IMR-90 (cell line): ENCODE measurements around the gene DCDC2. TPM values are rescaled to one million over a fixed set of nuclear protein-coding genes. Genes with fewer than 3 reads are reported as not detected.

Experiments used
- ATAC-seq: fragments of 200-7000 bp; cut with Tn5 transposase; 2 replicates; pipeline ENCODE4 v1.9.1; 2020; ENCODE audit warnings: low read depth, mild to moderate bottlenecking, moderate library complexity
- BruUV-seq: library from RNA; stranded (reverse); fragments of 400-500 nt; replicated peaks from 2 replicates; lab custom pipeline; 2021; lab: Mats Ljungman, UMichigan
- CTCF ChIA-PET: fragments of 300-600 bp; formaldehyde crosslinking; extraction: SDS; loops from one replicate; lab custom pipeline; 2021; ENCODE audit warnings: antibody characterized with exemption; lab: Yijun Ruan, JAX
- POLR2A ChIA-PET: fragments of 300-600 bp; sonication (Branson Sonifier 250); formaldehyde crosslinking; loops from one replicate; lab custom pipeline; 2022; ENCODE audit warnings: antibody characterized with exemption; ENCODE audit not compliant: unreplicated experiment; lab: Charles Lee
- DNase-seq: peaks from one replicate; pipeline ENCODE4 v3.0.0; 2013
- H2AFZ ChIP-seq: replicated peaks from 2 replicates; pipeline ENCODE3; 2013; ENCODE audit warnings: low read length, mild to moderate bottlenecking; ENCODE audit not compliant: poor library complexity
- H2AK5ac ChIP-seq: 2 replicates; pipeline ENCODE4 v1.6.1; 2013; ENCODE audit warnings: low read depth, low read length, inconsistent platforms
- H2AK9ac ChIP-seq: replicated peaks from 2 replicates; pipeline ENCODE3; 2013; ENCODE audit warnings: mild to moderate bottlenecking, low read depth, low read length, moderate library complexity; ENCODE audit not compliant: poor library complexity
- H2BK120ac ChIP-seq: 2 replicates; pipeline ENCODE4 v1.6.1; 2013; ENCODE audit warnings: low read depth, low read length, inconsistent platforms
- H2BK15ac ChIP-seq: 3 replicates; pipeline ENCODE4 v1.6.1; 2013; ENCODE audit warnings: low read depth, low read length, inconsistent platforms
- H2BK20ac ChIP-seq: 2 replicates; pipeline ENCODE4 v1.6.1; 2013; ENCODE audit warnings: low read depth, mild to moderate bottlenecking, inconsistent platforms, low read length, moderate library complexity
- H2BK5ac ChIP-seq: 2 replicates; pipeline ENCODE4 v1.6.1; 2013; ENCODE audit warnings: mild to moderate bottlenecking, low read depth, low read length, inconsistent platforms; ENCODE audit not compliant: poor library complexity, severe bottlenecking
- H3K14ac ChIP-seq: replicated peaks from 2 replicates; pipeline ENCODE4 v1.6.1; 2013; ENCODE audit warnings: low read depth, low read length, inconsistent platforms
- H3K18ac ChIP-seq: 2 replicates; pipeline ENCODE4 v1.6.1; 2013; ENCODE audit warnings: low read depth, low read length, control low read depth
- H3K23ac ChIP-seq: 2 replicates; pipeline ENCODE4 v1.6.1; 2013; ENCODE audit warnings: low read depth, low read length, inconsistent platforms
- H3K27ac ChIP-seq: 2 replicates; pipeline ENCODE4 v1.5.1; 2013; ENCODE audit warnings: mild to moderate bottlenecking, control low read depth, low read length; ENCODE audit not compliant: insufficient read depth
- H3K27me3 ChIP-seq: 2 replicates; pipeline ENCODE4 v1.6.1; 2013; ENCODE audit warnings: low read length; ENCODE audit not compliant: control insufficient read depth, insufficient read depth
- H3K36me3 ChIP-seq: 2 replicates; pipeline ENCODE4 v1.6.1; 2013; ENCODE audit warnings: low read length, mixed read lengths; ENCODE audit not compliant: control insufficient read depth, insufficient read depth
- H3K4ac ChIP-seq: 2 replicates; pipeline ENCODE4 v1.6.1; 2013; ENCODE audit warnings: low read depth, low read length, inconsistent platforms
- H3K4me1 ChIP-seq: 2 replicates; pipeline ENCODE4 v1.6.1; 2013; ENCODE audit warnings: low read length, mixed read lengths; ENCODE audit not compliant: control insufficient read depth, insufficient read depth
- H3K4me2 ChIP-seq: 2 replicates; pipeline ENCODE4 v1.6.1; 2013; ENCODE audit warnings: low read depth, mild to moderate bottlenecking, control low read depth, low read length, moderate library complexity
- H3K4me3 ChIP-seq: 2 replicates; pipeline ENCODE4 v1.5.1; 2013; ENCODE audit warnings: low read depth, mild to moderate bottlenecking, control low read depth, low read length, moderate library complexity; ENCODE audit not compliant: insufficient read depth
- H3K56ac ChIP-seq: 2 replicates; pipeline ENCODE4 v1.6.1; 2013; ENCODE audit warnings: low read length, inconsistent platforms; ENCODE audit not compliant: insufficient read depth; ENCODE audit errors: extremely low read depth
- H3K79me1 ChIP-seq, 2 experiments: 2 replicates each; pipeline ENCODE4 v1.6.1; 2013; ENCODE audit warnings: low read length in 2 of 2, inconsistent platforms in 1 of 2, low read depth in 1 of 2
- H3K9ac ChIP-seq: 2 replicates; pipeline ENCODE4 v1.6.1; 2013; ENCODE audit warnings: low read depth, low read length, control low read depth
- H3K9me1 ChIP-seq: 2 replicates; pipeline ENCODE4 v1.6.1; 2013; ENCODE audit warnings: low read length, inconsistent platforms; ENCODE audit not compliant: insufficient read depth
- H3K9me3 ChIP-seq: 2 replicates; pipeline ENCODE4 v1.6.1; 2013; ENCODE audit warnings: low read length; ENCODE audit not compliant: control insufficient read depth, insufficient read depth
- H4K20me1 ChIP-seq: 2 replicates; pipeline ENCODE4 v1.6.1; 2013; ENCODE audit warnings: low read length, inconsistent platforms; ENCODE audit not compliant: insufficient read depth
- H4K5ac ChIP-seq: 2 replicates; pipeline ENCODE4 v1.6.1; 2013; ENCODE audit warnings: mild to moderate bottlenecking, low read depth, low read length, control low read depth
- H4K8ac ChIP-seq, 2 experiments: 2 replicates each; pipeline ENCODE4 v1.6.1; 2013; ENCODE audit warnings: low read depth in 2 of 2, low read length in 2 of 2, control low read depth in 1 of 2, inconsistent platforms in 1 of 2
- H4K91ac ChIP-seq: 2 replicates; pipeline ENCODE4 v1.6.1; 2013; ENCODE audit warnings: low read depth, low read length, inconsistent platforms; ENCODE audit not compliant: insufficient read depth
- CHD1 ChIP-seq: IDR thresholded peaks from 2 replicates; pipeline ENCODE4 v1.6.1; 2012; ENCODE audit warnings: low read depth, low read length, improper control_type of control experiment
- FOS ChIP-seq: fragments of 150-350 bp; IDR thresholded peaks from 2 replicates; pipeline ENCODE4 v1.6.1; 2016; ENCODE audit warnings: low read depth, low read length
- MAFK ChIP-seq: IDR thresholded peaks from 2 replicates; pipeline ENCODE4 v1.6.1; 2012; ENCODE audit warnings: low read depth, low read length, improper control_type of control experiment
- MXI1 ChIP-seq: IDR thresholded peaks from 2 replicates; pipeline ENCODE4 v1.6.1; 2012; ENCODE audit warnings: low read depth, mild to moderate bottlenecking, low read length, moderate library complexity, borderline replicate concordance
- NFE2L2 ChIP-seq: fragments of 150-350 bp; IDR thresholded peaks from 2 replicates; pipeline ENCODE4 v1.6.1; 2016; ENCODE audit warnings: low read depth, mild to moderate bottlenecking, low read length
- RAD21 ChIP-seq: IDR thresholded peaks from 2 replicates; pipeline ENCODE4 v1.6.1; 2012; ENCODE audit warnings: low read length, improper control_type of control experiment
- RCOR1 ChIP-seq: IDR thresholded peaks from 2 replicates; pipeline ENCODE4 v1.6.1; 2012; ENCODE audit warnings: mild to moderate bottlenecking, low read length, improper control_type of control experiment; ENCODE audit not compliant: insufficient replicate concordance
- SMC3 ChIP-seq: fragments of 150-350 bp; IDR thresholded peaks from 2 replicates; pipeline ENCODE4 v1.6.1; 2016; ENCODE audit warnings: low read depth, mild to moderate bottlenecking, antibody characterized with exemption, low read length, moderate library complexity
- WGBS, 2 experiments: methylation state at CpG; one replicate each; pipeline versions ENCODE4 v1.1.5 to v1.1.7; 2013; ENCODE audit warnings: missing lambda C conversion rate in 2 of 2; ENCODE audit not compliant: insufficient read length in 1 of 2; ENCODE audit errors: extremely low coverage in 2 of 2; 5-methylcytosine and 5-hydroxymethylcytosine counted together
- dilution Hi-C: fragments of 300-500 bp; cut with HindIII; formaldehyde crosslinking; loops from one replicate; pipeline ENCODE4 v1.14.3; 2018; ENCODE audit warnings: low sequenced_read_pairs; ENCODE audit not compliant: unreplicated experiment
- in situ Hi-C: fragments of 300-500 bp; cut with MboI; formaldehyde crosslinking; loops from 3 replicates; pipeline ENCODE4 v1.14.3; 2019; ENCODE audit warnings: low sequenced_read_pairs, inconsistent platforms, mixed read lengths
- intact Hi-C: fragments of 100-400 bp; cut with micrococcal nuclease; formaldehyde crosslinking; loops from 2 replicates; pipeline ENCODE4 v1.10.0; 2022
- polyA plus RNA-seq, 3 experiments: library from polyadenylated mRNA; depleted of rRNA; stranded (reverse); fragments of >200 nt; gene quantifications; 2 replicates each; pipeline ENCODE4 v1.2.3, GENCODE V29; 2012; ENCODE audit warnings: low replicate concordance in 1 of 3
- total RNA-seq: library from RNA; depleted of rRNA; stranded (reverse); fragments of >200 nt; gene quantifications from 2 replicates; pipeline ENCODE4 v1.2.3, GENCODE V29; 2012
- TF ChIP-seq, protein P1 (sequence below): conservative IDR thresholded peaks from 2 replicates; pipeline ENCODE4 v1.5.1; 2012; ENCODE audit warnings: mild to moderate bottlenecking, low read depth, low read length, improper control_type of control experiment
- TF ChIP-seq, protein P2 (sequence below): fragments of 150-350 bp; IDR thresholded peaks from 2 replicates; pipeline ENCODE4 v1.6.1; 2017; ENCODE audit warnings: mild to moderate bottlenecking, antibody characterized with exemption, low read length, low read depth

Gene DCDC2
- total and polyA plus RNA-seq, 2 of the 4 experiments (the other 2 are of a cell fraction): not detected

DNA sequence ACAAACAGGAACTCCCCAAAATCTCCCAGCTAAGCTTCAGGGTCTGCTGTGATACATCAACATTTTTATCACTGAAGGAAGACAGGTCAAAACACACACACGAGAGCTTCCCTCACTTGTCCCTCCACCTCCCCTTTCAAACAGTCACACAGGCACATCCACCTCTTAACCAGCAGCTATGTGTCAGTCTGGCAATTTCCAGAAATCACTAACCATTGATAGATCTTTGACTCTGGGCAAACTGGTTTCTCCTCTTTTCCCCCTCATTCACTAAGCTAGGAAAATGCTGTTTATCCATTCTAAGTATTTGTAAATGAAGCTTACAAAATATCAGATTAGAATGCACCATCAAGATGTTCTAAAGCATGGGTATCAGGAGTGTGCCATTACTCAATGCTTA lies 87.8 kb downstream of the DCDC2 start:
- intact Hi-C loops: no loop called here
- WGBS, 2 experiments: 0% methylated on average over 1 of the region's 1 CpG; no CpG with 5 or more reads in 1 of the 2 experiments
- in situ Hi-C loops: no loop called here
- no peak overlapping the region for H2AFZ ChIP-seq
- no peak overlapping the region for H3K9ac ChIP-seq
- no peak for DNase-seq
- no peak overlapping the region for H3K27ac ChIP-seq
- CTCF ChIA-PET: no interaction called here
- H3K79me1 ChIP-seq: no peaks in the 10 kb centered on the region
- H4K5ac ChIP-seq: no peak overlapping the region
- dilution Hi-C loops: no loop called here
- no peak overlapping the region for H2BK5ac ChIP-seq
- H4K20me1 ChIP-seq: no peaks in the 10 kb centered on the region
- no peak overlapping the region for H3K14ac ChIP-seq
- H3K18ac ChIP-seq: no peak overlapping the region
- no peak for ATAC-seq
- H3K4ac ChIP-seq: no peak overlapping the region
- no peak overlapping the region for H4K8ac ChIP-seq
- H4K91ac ChIP-seq: no peak overlapping the region
- H3K23ac ChIP-seq: no peak overlapping the region
- no peak overlapping the region for H2AK9ac ChIP-seq
- no peaks in the 10 kb centered on the region for H3K9me1 ChIP-seq
- no peak overlapping the region for H2AK5ac ChIP-seq
- no peaks in the 10 kb centered on the region for H3K4me1 ChIP-seq
- H3K36me3 ChIP-seq: no peaks in the 10 kb centered on the region
- H3K4me3 ChIP-seq: no peak overlapping the region
- H3K56ac ChIP-seq: no peak overlapping the region
- no TSS peak for BruUV-seq
- no peak overlapping the region for H2BK120ac ChIP-seq
- H3K27me3 ChIP-seq: no peaks in the 10 kb centered on the region
- H2BK15ac ChIP-seq: no peak overlapping the region
- no peak overlapping the region for H2BK20ac ChIP-seq
- no peak overlapping the region for H3K4me2 ChIP-seq
- POLR2A ChIA-PET: no interaction called here
- no peaks in the 10 kb centered on the region for H3K9me3 ChIP-seq
- TF ChIP-seq, protein P1, sequence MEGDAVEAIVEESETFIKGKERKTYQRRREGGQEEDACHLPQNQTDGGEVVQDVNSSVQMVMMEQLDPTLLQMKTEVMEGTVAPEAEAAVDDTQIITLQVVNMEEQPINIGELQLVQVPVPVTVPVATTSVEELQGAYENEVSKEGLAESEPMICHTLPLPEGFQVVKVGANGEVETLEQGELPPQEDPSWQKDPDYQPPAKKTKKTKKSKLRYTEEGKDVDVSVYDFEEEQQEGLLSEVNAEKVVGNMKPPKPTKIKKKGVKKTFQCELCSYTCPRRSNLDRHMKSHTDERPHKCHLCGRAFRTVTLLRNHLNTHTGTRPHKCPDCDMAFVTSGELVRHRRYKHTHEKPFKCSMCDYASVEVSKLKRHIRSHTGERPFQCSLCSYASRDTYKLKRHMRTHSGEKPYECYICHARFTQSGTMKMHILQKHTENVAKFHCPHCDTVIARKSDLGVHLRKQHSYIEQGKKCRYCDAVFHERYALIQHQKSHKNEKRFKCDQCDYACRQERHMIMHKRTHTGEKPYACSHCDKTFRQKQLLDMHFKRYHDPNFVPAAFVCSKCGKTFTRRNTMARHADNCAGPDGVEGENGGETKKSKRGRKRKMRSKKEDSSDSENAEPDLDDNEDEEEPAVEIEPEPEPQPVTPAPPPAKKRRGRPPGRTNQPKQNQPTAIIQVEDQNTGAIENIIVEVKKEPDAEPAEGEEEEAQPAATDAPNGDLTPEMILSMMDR: no peak
- no peak for TF ChIP-seq RAD21
- no peak for TF ChIP-seq RCOR1
- TF ChIP-seq SMC3: no peak
- no peak for TF ChIP-seq NFE2L2
- no peak for TF ChIP-seq MXI1
- no peak for TF ChIP-seq MAFK
- TF ChIP-seq CHD1: no peak
- no peak for TF ChIP-seq FOS
- TF ChIP-seq, protein P2, sequence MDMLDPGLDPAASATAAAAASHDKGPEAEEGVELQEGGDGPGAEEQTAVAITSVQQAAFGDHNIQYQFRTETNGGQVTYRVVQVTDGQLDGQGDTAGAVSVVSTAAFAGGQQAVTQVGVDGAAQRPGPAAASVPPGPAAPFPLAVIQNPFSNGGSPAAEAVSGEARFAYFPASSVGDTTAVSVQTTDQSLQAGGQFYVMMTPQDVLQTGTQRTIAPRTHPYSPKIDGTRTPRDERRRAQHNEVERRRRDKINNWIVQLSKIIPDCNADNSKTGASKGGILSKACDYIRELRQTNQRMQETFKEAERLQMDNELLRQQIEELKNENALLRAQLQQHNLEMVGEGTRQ: no peak
